GM12874 (cell line): Measurements from ENCODE around the gene MAPRE2.
A peak's percentile ranks its signal among the peaks of the same experiment; 100 is the strongest.

Source experiments
- CTCF ChIP-seq: IDR thresholded peaks from 2 replicates; pipeline ENCODE4 v1.5.1; 2011; ENCODE audit warnings: low read depth, mild to moderate bottlenecking, control low read depth, low read length, moderate library complexity; ENCODE audit not compliant: insufficient read depth

The MAPRE2 gene

GRCh38 chr18:35002120-35002519 lies 39.1 kb upstream of the MAPRE2 start:
- TF ChIP-seq CTCF: no peak

GRCh38 chr18:35005963-35006577 lies 35.1 kb upstream of the MAPRE2 start:
- peak; percentile 30; the same call in 1 of the 2 replicates for TF ChIP-seq CTCF

GRCh38 chr18:35010156-35010555 lies 31.1 kb upstream of the MAPRE2 start:
- no peak for TF ChIP-seq CTCF

GRCh38 chr18:35010993-35011392 lies 30.2 kb upstream of the MAPRE2 start:
- TF ChIP-seq CTCF: no peak

GRCh38 chr18:35019933-35020332 lies 21.3 kb upstream of the MAPRE2 start:
- TF ChIP-seq CTCF: no peak

GRCh38 chr18:35022426-35023001 lies 18.7 kb upstream of the MAPRE2 start:
- TF ChIP-seq CTCF: no peak

- TF ChIP-seq CTCF: no peak
Measured at GRCh38 chr18:35024196-35024595, 17.0 kb upstream of the MAPRE2 start.
